Stimulated activated memory B cell treated with anti-CD40 and anti-IgM and Interleukin-4, amounts not matched to agents 10 μg/mL and 1 μg/mL and 100 μg/mL, for 72 hours (primary cell): Measurements from ENCODE around the gene MAP2K3.
"Not testable (repeated sequence)": the region's sequence is repeated elsewhere in the genome, so short reads cannot be mapped to it uniquely, and the experiment has no call there.

ENCODE experiments used
- ATAC-seq: fragments of 150-1000 bp; cut with Tn5 transposase; 2 replicates; pipeline ENCODE4 v1.10.0; 2021
- H3K27ac Mint-ChIP-seq: one replicate; pipeline ENCODE4 v1.8.0; 2022; ENCODE audit warnings: mild to moderate bottlenecking, mixed read lengths
- H3K27me3 Mint-ChIP-seq: one replicate; pipeline ENCODE4 v1.8.0; 2022; ENCODE audit warnings: mixed read lengths
- H3K36me3 Mint-ChIP-seq: one replicate; pipeline ENCODE4 v1.8.0; 2022; ENCODE audit warnings: mixed read lengths
- H3K4me1 Mint-ChIP-seq: one replicate; pipeline ENCODE4 v1.8.0; 2022; ENCODE audit warnings: mixed read lengths
- H3K4me3 Mint-ChIP-seq: one replicate; pipeline ENCODE4 v1.8.0; 2022; ENCODE audit warnings: mild to moderate bottlenecking, moderate library complexity, mixed read lengths
- H3K9me3 Mint-ChIP-seq: one replicate; pipeline ENCODE4 v1.8.0; 2022; ENCODE audit warnings: mixed read lengths

MAP2K3 gene

GRCh38 chr17:21305431-21306180 lies 21.1 kb downstream of the MAP2K3 start:
- not testable (repeated sequence) for H3K9me3 Mint-ChIP-seq, H3K27ac Mint-ChIP-seq, H3K4me3 Mint-ChIP-seq, H3K27me3 Mint-ChIP-seq, ATAC-seq
- peaks cover 84% of the 10 kb centered on the region for H3K36me3 Mint-ChIP-seq
- H3K4me1 Mint-ChIP-seq, result peaks cover 10% of the 10 kb centered on the region

GRCh38 chr17:21306611-21307272 lies 22.2 kb downstream of the MAP2K3 start:
- H3K36me3 Mint-ChIP-seq, result peaks cover 81% of the 10 kb centered on the region
- H3K9me3 Mint-ChIP-seq, H3K27me3 Mint-ChIP-seq, H3K27ac Mint-ChIP-seq, ATAC-seq, H3K4me3 Mint-ChIP-seq: not testable (repeated sequence)
- peaks cover 15% of the 10 kb centered on the region for H3K4me1 Mint-ChIP-seq

GRCh38 chr17:21307273-21307625 lies 22.7 kb downstream of the MAP2K3 start:
- not testable (repeated sequence) for H3K4me3 Mint-ChIP-seq, H3K27ac Mint-ChIP-seq

GRCh38 chr17:21308931-21309381 lies 24.4 kb downstream of the MAP2K3 start:
- not testable (repeated sequence) for H3K27ac Mint-ChIP-seq, H3K9me3 Mint-ChIP-seq, H3K27me3 Mint-ChIP-seq, ATAC-seq, H3K4me3 Mint-ChIP-seq
- H3K4me1 Mint-ChIP-seq, result peaks cover 15% of the 10 kb centered on the region
- H3K36me3 Mint-ChIP-seq, result peaks cover 67% of the 10 kb centered on the region

More at GRCh38 chr17:21307273-21307625, 22.7 kb downstream of the MAP2K3 start:
- H3K9me3 Mint-ChIP-seq, H3K27me3 Mint-ChIP-seq, ATAC-seq: not testable (repeated sequence)
- Mint-ChIP-seq H3K36me3 (peaks cover 75% of the 10 kb centered on the region), H3K4me1 (peaks cover 15% of the 10 kb centered on the region)

GRCh38 chr17:21310061-21310765 lies 25.7 kb downstream of the MAP2K3 start:
- not testable (repeated sequence) for ATAC-seq, H3K4me3 Mint-ChIP-seq, H3K27me3 Mint-ChIP-seq, H3K9me3 Mint-ChIP-seq
- peaks cover 15% of the 10 kb centered on the region for H3K4me1 Mint-ChIP-seq
- peak overlapping the region; percentile 70 for H3K27ac Mint-ChIP-seq
- H3K36me3 Mint-ChIP-seq, result peaks cover 64% of the 10 kb centered on the region

- Mint-ChIP-seq H3K36me3 (peaks cover 56% of the 10 kb centered on the region), H3K4me1 (peaks cover 15% of the 10 kb centered on the region), H3K27ac (peak overlapping the region; percentile 70)
- not testable (repeated sequence) for H3K9me3 Mint-ChIP-seq, ATAC-seq, H3K27me3 Mint-ChIP-seq, H3K4me3 Mint-ChIP-seq
These were observed 26.5 kb downstream of the MAP2K3 start for GRCh38 chr17:21310766-21311602.

GRCh38 chr17:21313320-21313719 lies 28.8 kb downstream of the MAP2K3 start:
- Mint-ChIP-seq H3K27me3 (no peaks in the 10 kb centered on the region), H3K4me3 (no peak overlapping the region), H3K27ac (no peak overlapping the region), H3K4me1 (peaks cover 15% of the 10 kb centered on the region), H3K36me3 (peaks cover 39% of the 10 kb centered on the region), H3K9me3 (no peaks in the 10 kb centered on the region)
- ATAC-seq, result no peak

- H3K27ac Mint-ChIP-seq, H3K4me3 Mint-ChIP-seq, ATAC-seq, H3K9me3 Mint-ChIP-seq, H3K27me3 Mint-ChIP-seq: not testable (repeated sequence)
- peaks cover 15% of the 10 kb centered on the region for H3K4me1 Mint-ChIP-seq
- peaks cover 35% of the 10 kb centered on the region for H3K36me3 Mint-ChIP-seq
These were observed 29.2 kb downstream of the MAP2K3 start for GRCh38 chr17:21313761-21314160.

- H3K9me3 Mint-ChIP-seq, H3K27me3 Mint-ChIP-seq, H3K27ac Mint-ChIP-seq, H3K4me3 Mint-ChIP-seq, ATAC-seq: not testable (repeated sequence)
- H3K36me3 Mint-ChIP-seq, result peaks cover 30% of the 10 kb centered on the region
- peaks cover 15% of the 10 kb centered on the region for H3K4me1 Mint-ChIP-seq
These were observed 29.8 kb downstream of the MAP2K3 start for GRCh38 chr17:21314261-21314664.

GRCh38 chr17:21314701-21315111 lies 30.2 kb downstream of the MAP2K3 start:
- H3K27ac Mint-ChIP-seq, ATAC-seq: not testable (repeated sequence)

GRCh38 chr17:21315246-21316000 lies 30.9 kb downstream of the MAP2K3 start:
- not testable (repeated sequence) for H3K4me1 Mint-ChIP-seq, ATAC-seq, H3K4me3 Mint-ChIP-seq, H3K9me3 Mint-ChIP-seq, H3K27me3 Mint-ChIP-seq, H3K27ac Mint-ChIP-seq
- H3K36me3 Mint-ChIP-seq, result peaks cover 20% of the 10 kb centered on the region

More at GRCh38 chr17:21314701-21315111, 30.2 kb downstream of the MAP2K3 start:
- not testable (repeated sequence) for H3K9me3 Mint-ChIP-seq, H3K27me3 Mint-ChIP-seq, H3K4me3 Mint-ChIP-seq
- H3K36me3 Mint-ChIP-seq, result peaks cover 28% of the 10 kb centered on the region
- H3K4me1 Mint-ChIP-seq, result peaks cover 14% of the 10 kb centered on the region

GRCh38 chr17:21316212-21316886 lies 31.8 kb downstream of the MAP2K3 start:
- H3K4me3 Mint-ChIP-seq, H3K27ac Mint-ChIP-seq, H3K9me3 Mint-ChIP-seq, H3K4me1 Mint-ChIP-seq, H3K27me3 Mint-ChIP-seq: not testable (repeated sequence)
- peak; percentile 79 for ATAC-seq
- H3K36me3 Mint-ChIP-seq, result peaks cover 13% of the 10 kb centered on the region

GRCh38 chr17:21316887-21317500 lies 32.5 kb downstream of the MAP2K3 start:
- not testable (repeated sequence) for H3K27ac Mint-ChIP-seq, H3K4me3 Mint-ChIP-seq, H3K4me1 Mint-ChIP-seq, H3K27me3 Mint-ChIP-seq, H3K9me3 Mint-ChIP-seq
- peaks cover 13% of the 10 kb centered on the region for H3K36me3 Mint-ChIP-seq
- peak; percentile 6 for ATAC-seq
